SH-SY5Y (cell line): ENCODE measurements around the gene WDPCP.

Experiments used
- GATA2 ChIP-seq: IDR thresholded peaks from 2 replicates; pipeline ENCODE4 v1.6.1; 2011; ENCODE audit warnings: mild to moderate bottlenecking, low read depth, low read length
- GATA3 ChIP-seq: IDR thresholded peaks from 2 replicates; pipeline ENCODE4 v1.6.1; 2011; ENCODE audit warnings: low read depth, mild to moderate bottlenecking, low read length, moderate library complexity

DNA sequence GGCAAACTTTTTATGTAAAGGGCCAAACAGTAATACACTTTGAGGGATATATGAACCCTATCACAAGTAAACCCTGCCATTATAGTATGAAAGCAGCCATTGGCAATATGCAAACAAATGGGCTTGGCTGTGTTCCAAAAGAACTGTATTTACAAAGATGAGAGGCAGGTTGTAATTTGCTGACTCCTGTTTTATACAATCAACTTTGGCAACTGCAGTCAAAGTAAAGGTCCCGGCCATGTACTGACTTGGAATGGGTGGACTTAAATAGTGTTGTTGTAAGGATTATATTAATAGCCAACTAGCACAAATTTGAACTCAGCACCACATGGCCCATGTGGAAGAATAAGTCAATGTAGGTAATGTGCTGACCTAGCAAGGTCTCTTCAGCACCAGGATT lies 223.4 kb downstream of the WDPCP start:
- TF ChIP-seq GATA2 (no peak), GATA3 (no peak)
